ENCODE results near the gene IGFALS.

GRCh38 chr16:1751946-1752345 is 41.6 kb downstream of the IGFALS start:
- TF ChIP-seq CTCF (IDR thresholded peaks at IDR 0.05) (no peak), POLR2A (IDR thresholded peaks at IDR 0.05) (no peak)

Data from esophagus squamous epithelium (tissue), 4 donors.